DND-41 (cell line): ENCODE data around the gene PNMT.

Experiments used
- ATAC-seq: fragments of 200-7000 bp; cut with Tn5 transposase; 3 replicates; pipeline ENCODE4 v1.9.1; 2021; ENCODE audit warnings: low read depth; ENCODE audit not compliant: insufficient read depth
- DNase-seq: peaks from one replicate; pipeline ENCODE4 v3.0.0-alpha.2; 2020
- H2AFZ ChIP-seq: 2 replicates; pipeline ENCODE4 v1.6.0; 2012; ENCODE audit warnings: low read depth, low read length
- H3K27ac ChIP-seq: 2 replicates; pipeline ENCODE4 v1.5.1; 2012; ENCODE audit warnings: low read length, inconsistent platforms
- H3K27me3 ChIP-seq: fragments of 200-600 bp; sonication (generic); 2 replicates; pipeline ENCODE4 v1.6.0; 2012; ENCODE audit warnings: low read length, mild to moderate bottlenecking, inconsistent platforms; ENCODE audit not compliant: insufficient read depth, poor library complexity
- H3K36me3 ChIP-seq: 2 replicates; pipeline ENCODE4 v1.5.1; 2012; ENCODE audit warnings: low read length, inconsistent platforms; ENCODE audit not compliant: insufficient read depth
- H3K4me1 ChIP-seq: 2 replicates; pipeline ENCODE4 v1.5.1; 2012; ENCODE audit warnings: mild to moderate bottlenecking, low read length; ENCODE audit not compliant: insufficient read depth
- H3K4me2 ChIP-seq: 2 replicates; pipeline ENCODE4 v1.6.0; 2012; ENCODE audit warnings: mild to moderate bottlenecking, moderate library complexity, low read length, inconsistent platforms; ENCODE audit not compliant: insufficient read depth
- H3K4me3 ChIP-seq, 2 experiments: fragments of 200-600 bp in 1 of 2; shearing (Covaris generic) in 1 of 2; 2 replicates each; pipeline ENCODE4 v1.5.1; 2012 to 2016; ENCODE audit warnings: inconsistent platforms in 2 of 2, low read length in 2 of 2, mild to moderate bottlenecking in 2 of 2, low read depth in 1 of 2, moderate library complexity in 1 of 2
- H3K79me2 ChIP-seq: 2 replicates; pipeline ENCODE4 v1.6.0; 2012; ENCODE audit warnings: low read length, inconsistent platforms; ENCODE audit not compliant: insufficient read depth
- H3K9ac ChIP-seq: 2 replicates; pipeline ENCODE4 v1.6.0; 2012; ENCODE audit warnings: low read depth, mild to moderate bottlenecking, inconsistent platforms, low read length, moderate library complexity
- H3K9me3 ChIP-seq: 2 replicates; pipeline ENCODE4 v1.5.1; 2012; ENCODE audit warnings: low read length, moderate library complexity, mild to moderate bottlenecking, inconsistent platforms; ENCODE audit not compliant: insufficient read depth, severe bottlenecking
- H4K20me1 ChIP-seq: 2 replicates; pipeline ENCODE4 v1.6.0; 2012; ENCODE audit warnings: low read length; ENCODE audit not compliant: insufficient read depth
- EZH2 ChIP-seq: IDR thresholded peaks from 3 replicates; pipeline ENCODE4 v1.6.1; 2012; ENCODE audit warnings: borderline replicate concordance, low read depth, mild to moderate bottlenecking, moderate library complexity, low read length, inconsistent platforms; ENCODE audit not compliant: severe bottlenecking
- TF ChIP-seq, protein P1 (sequence below): IDR thresholded peaks from 2 replicates; pipeline ENCODE4 v1.5.1; 2012; ENCODE audit warnings: borderline replicate concordance, low read length, moderate library complexity, mild to moderate bottlenecking; ENCODE audit not compliant: poor library complexity, severe bottlenecking; ENCODE audit errors: extremely low read depth

PNMT gene

DNA sequence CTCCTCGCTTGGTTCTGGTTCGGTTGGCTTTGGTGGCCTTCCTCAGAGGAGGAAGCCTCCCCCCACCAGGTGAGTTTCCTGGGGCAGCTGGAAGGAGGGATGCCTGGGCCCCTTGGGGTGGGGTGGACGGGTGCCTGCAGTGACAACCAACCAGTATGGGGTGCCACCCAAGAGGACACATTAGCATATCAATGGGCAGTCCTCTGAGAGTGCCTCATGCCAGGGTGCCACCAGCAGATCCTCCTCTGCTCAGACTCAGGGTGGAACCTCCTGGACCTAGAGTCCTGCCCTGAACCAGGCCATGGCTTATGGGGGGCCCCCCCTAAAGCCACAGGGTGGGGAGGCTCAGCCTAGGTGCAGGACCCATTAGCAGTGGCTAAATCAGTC lies 38.8 kb upstream of the PNMT start:
- DNase-seq (no peak), ATAC-seq (no peak)
- Histone ChIP-seq H3K4me2 (no peak overlapping the region), H3K27ac (no peak overlapping the region), H3K4me1 (no peaks in the 10 kb centered on the region), H3K9ac (no peak overlapping the region), H4K20me1 (no peaks in the 10 kb centered on the region; the same call in 1 of the 2 replicates), H3K4me3 (no peak overlapping the region), H3K79me2 (no peaks in the 10 kb centered on the region), H3K9me3 (no peaks in the 10 kb centered on the region), H3K36me3 (no peaks in the 10 kb centered on the region), H2AFZ (no peak overlapping the region), H3K27me3 (peaks cover 5% of the 10 kb centered on the region)
- TF ChIP-seq, protein P1, sequence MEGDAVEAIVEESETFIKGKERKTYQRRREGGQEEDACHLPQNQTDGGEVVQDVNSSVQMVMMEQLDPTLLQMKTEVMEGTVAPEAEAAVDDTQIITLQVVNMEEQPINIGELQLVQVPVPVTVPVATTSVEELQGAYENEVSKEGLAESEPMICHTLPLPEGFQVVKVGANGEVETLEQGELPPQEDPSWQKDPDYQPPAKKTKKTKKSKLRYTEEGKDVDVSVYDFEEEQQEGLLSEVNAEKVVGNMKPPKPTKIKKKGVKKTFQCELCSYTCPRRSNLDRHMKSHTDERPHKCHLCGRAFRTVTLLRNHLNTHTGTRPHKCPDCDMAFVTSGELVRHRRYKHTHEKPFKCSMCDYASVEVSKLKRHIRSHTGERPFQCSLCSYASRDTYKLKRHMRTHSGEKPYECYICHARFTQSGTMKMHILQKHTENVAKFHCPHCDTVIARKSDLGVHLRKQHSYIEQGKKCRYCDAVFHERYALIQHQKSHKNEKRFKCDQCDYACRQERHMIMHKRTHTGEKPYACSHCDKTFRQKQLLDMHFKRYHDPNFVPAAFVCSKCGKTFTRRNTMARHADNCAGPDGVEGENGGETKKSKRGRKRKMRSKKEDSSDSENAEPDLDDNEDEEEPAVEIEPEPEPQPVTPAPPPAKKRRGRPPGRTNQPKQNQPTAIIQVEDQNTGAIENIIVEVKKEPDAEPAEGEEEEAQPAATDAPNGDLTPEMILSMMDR = no peak
- TF ChIP-seq EZH2 = no peak

DNA sequence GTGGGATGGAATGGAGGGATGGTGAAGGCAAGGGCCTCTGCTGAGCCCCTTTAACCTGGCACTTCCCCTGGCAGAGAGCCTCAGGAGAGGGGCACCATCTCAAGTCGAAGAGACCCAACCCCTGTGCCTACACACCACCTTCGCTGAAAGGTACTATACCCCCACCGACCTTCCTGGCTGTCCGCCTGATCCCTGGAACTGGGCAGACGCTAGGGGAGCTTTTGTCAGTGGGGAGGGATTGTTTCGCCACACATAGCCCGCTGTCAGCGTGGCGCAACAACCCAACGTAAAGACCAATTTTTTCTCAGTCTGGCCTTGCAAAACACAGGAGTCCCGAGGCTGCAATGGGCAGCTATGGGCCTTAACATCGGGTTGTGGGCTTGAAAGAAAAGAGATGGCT lies 38.4 kb upstream of the PNMT start:
- H2AFZ ChIP-seq = no peak overlapping the region
- H3K9me3 ChIP-seq = no peaks in the 10 kb centered on the region
- no peaks in the 10 kb centered on the region for H3K79me2 ChIP-seq
- no peak overlapping the region for H3K27ac ChIP-seq
- DNase-seq = no peak
- H3K27me3 ChIP-seq = peaks cover 5% of the 10 kb centered on the region
- no peak for TF ChIP-seq EZH2
- ATAC-seq = no peak
- H3K9ac ChIP-seq = no peak overlapping the region
- H3K4me3 ChIP-seq = no peak overlapping the region
- H4K20me1 ChIP-seq = no peaks in the 10 kb centered on the region; the same call in 1 of the 2 replicates
- H3K4me1 ChIP-seq = no peaks in the 10 kb centered on the region
- H3K36me3 ChIP-seq = no peaks in the 10 kb centered on the region
- H3K4me2 ChIP-seq = no peak overlapping the region

DNA sequence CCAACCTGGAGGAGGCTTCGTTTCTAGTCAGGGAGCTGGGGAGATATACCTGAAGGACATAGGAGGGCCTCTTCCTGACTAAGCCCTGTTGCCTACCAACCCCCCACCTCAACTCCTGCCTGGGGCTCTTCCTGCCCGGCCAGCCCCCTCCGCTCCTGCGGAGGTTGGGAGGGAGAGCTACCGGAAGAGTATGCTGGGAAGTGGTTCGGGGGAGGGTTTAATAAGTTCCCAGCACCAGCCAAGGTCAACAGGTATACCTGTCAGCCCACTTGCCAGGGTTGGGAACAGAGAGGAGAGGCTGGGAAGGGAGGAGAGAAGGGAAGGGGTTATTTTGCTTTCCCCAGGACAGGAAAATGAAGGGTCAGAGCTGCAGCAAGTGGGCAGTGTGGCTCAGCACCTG lies 36.9 kb upstream of the PNMT start:
- no peaks in the 10 kb centered on the region; the same call in 1 of the 2 replicates for H4K20me1 ChIP-seq
- no peak overlapping the region for H3K27ac ChIP-seq
- H3K4me2 ChIP-seq = no peak overlapping the region
- DNase-seq = no peak
- ATAC-seq = no peak
- H3K79me2 ChIP-seq = no peaks in the 10 kb centered on the region; the same call in 1 of the 2 replicates
- peaks cover 5% of the 10 kb centered on the region for H3K27me3 ChIP-seq
- no peaks in the 10 kb centered on the region for H3K36me3 ChIP-seq
- no peak overlapping the region for H3K4me3 ChIP-seq
- no peak overlapping the region for H3K9ac ChIP-seq
- H3K9me3 ChIP-seq = no peaks in the 10 kb centered on the region
- H2AFZ ChIP-seq = no peak overlapping the region
- peaks cover 9% of the 10 kb centered on the region for H3K4me1 ChIP-seq
- TF ChIP-seq EZH2 = no peak
- TF ChIP-seq, protein P1 = no peak

GRCh38 chr17:39632153-39632941 lies 35.9 kb upstream of the PNMT start:
- DNase-seq (no peak), ATAC-seq (no peak)
- Histone ChIP-seq H3K9ac (no peak overlapping the region), H3K4me3 (no peak overlapping the region), H3K4me2 (no peak overlapping the region), H4K20me1 (no peaks in the 10 kb centered on the region; the same call in 1 of the 2 replicates), H3K9me3 (no peaks in the 10 kb centered on the region), H3K36me3 (no peaks in the 10 kb centered on the region), H3K27me3 (peaks cover 5% of the 10 kb centered on the region), H3K27ac (no peak overlapping the region), H3K4me1 (peaks cover 13% of the 10 kb centered on the region), H2AFZ (no peak overlapping the region), H3K79me2 (peaks cover 4% of the 10 kb centered on the region)
- no peak for TF ChIP-seq EZH2
- TF ChIP-seq, protein P1 = no peak
